ENCODE data around the gene GMDS. TPM values are rescaled to one million over a fixed set of nuclear protein-coding genes. Genes with fewer than 3 reads are reported as not detected.

GMDS gene
- total RNA-seq, 1 donor from 2014 or later: 7.2 TPM

- no peak for TF ChIP-seq CTCF (IDR thresholded peaks at IDR 0.05; ENCODE audit: borderline replicate concordance)
- Histone ChIP-seq H3K9me3 (replicated peaks) (no peaks in the 10 kb centered on the region), H3K4me3 (no peak overlapping the region), H3K4me1 (peaks cover 10% of the 10 kb centered on the region), H3K36me3 (no peaks in the 10 kb centered on the region), H3K27me3 (ENCODE audit: low read depth) (no peaks in the 10 kb centered on the region), H3K27ac (replicated peaks) (no peak overlapping the region)
- intact Hi-C loops (cut with micrococcal nuclease): no loop called here
- DNase-seq: no peak
Observed at GRCh38 chr6:1971612-1972011, 273.8 kb downstream of the GMDS start.

GRCh38 chr6:1970151-1970561 lies 275.2 kb downstream of the GMDS start:
- TF ChIP-seq CTCF (IDR thresholded peaks at IDR 0.05; ENCODE audit: borderline replicate concordance): no peak
- H3K27ac ChIP-seq (replicated peaks): no peak overlapping the region
- no peak for DNase-seq
- H3K4me1 ChIP-seq: peaks cover 10% of the 10 kb centered on the region
- no peaks in the 10 kb centered on the region for H3K27me3 ChIP-seq (ENCODE audit: low read depth)
- no peaks in the 10 kb centered on the region for H3K36me3 ChIP-seq
- no peak overlapping the region for H3K4me3 ChIP-seq
- intact Hi-C loops (cut with micrococcal nuclease): no loop called here
- H3K9me3 ChIP-seq (replicated peaks): no peaks in the 10 kb centered on the region

GRCh38 chr6:1966713-1967112 lies 278.7 kb downstream of the GMDS start:
- Histone ChIP-seq H3K27ac (replicated peaks) (peak overlapping the region; percentile 38), H3K27me3 (ENCODE audit: low read depth) (no peaks in the 10 kb centered on the region), H3K36me3 (no peaks in the 10 kb centered on the region), H3K9me3 (replicated peaks) (no peaks in the 10 kb centered on the region), H3K4me3 (no peak overlapping the region), H3K4me1 (peaks cover 10% of the 10 kb centered on the region)
- no peak for DNase-seq
- intact Hi-C loops (cut with micrococcal nuclease): no loop called here
- no peak for TF ChIP-seq CTCF (IDR thresholded peaks at IDR 0.05; ENCODE audit: borderline replicate concordance)

GRCh38 chr6:1965596-1966224 lies 279.7 kb downstream of the GMDS start:
- intact Hi-C loops (cut with micrococcal nuclease): no loop called here
- Histone ChIP-seq H3K9me3 (replicated peaks) (no peaks in the 10 kb centered on the region), H3K4me3 (no peak overlapping the region), H3K27me3 (ENCODE audit: low read depth) (no peaks in the 10 kb centered on the region), H3K27ac (replicated peaks) (peak overlapping the region; percentile 27), H3K4me1 (peaks cover 10% of the 10 kb centered on the region), H3K36me3 (no peaks in the 10 kb centered on the region)
- TF ChIP-seq CTCF (IDR thresholded peaks at IDR 0.05; ENCODE audit: borderline replicate concordance): no peak
- no peak for DNase-seq

- no peak for TF ChIP-seq CTCF (IDR thresholded peaks at IDR 0.05; ENCODE audit: borderline replicate concordance)
- H3K27me3 ChIP-seq (ENCODE audit: low read depth): no peaks in the 10 kb centered on the region
- intact Hi-C loops (cut with micrococcal nuclease): no loop called here
- H3K4me3 ChIP-seq: no peak overlapping the region
- DNase-seq: no peak
- H3K4me1 ChIP-seq: no peaks in the 10 kb centered on the region
- no peaks in the 10 kb centered on the region for H3K9me3 ChIP-seq (replicated peaks)
- H3K36me3 ChIP-seq: no peaks in the 10 kb centered on the region
- no peak overlapping the region for H3K27ac ChIP-seq (replicated peaks)
Observed at GRCh38 chr6:1963596-1963995, 281.8 kb downstream of the GMDS start.

Data from left ventricle myocardium inferior (tissue), 1 donor.